HPDE6-E6E7 (cell line): ENCODE results near the gene OXER1.

ENCODE experiments used
- DNase-seq: peaks from one replicate; pipeline ENCODE4 v3.0.0; 2011; ENCODE audit warnings: missing footprints; ENCODE audit errors: extremely low spot score

OXER1 gene

GRCh38 chr2:42770288-42771131 lies 6.6 kb upstream of the OXER1 start:
- DNase-seq, result peak; percentile 23

GRCh38 chr2:42769583-42770287 lies 5.8 kb upstream of the OXER1 start:
- no peak for DNase-seq

GRCh38 chr2:42768706-42769256 lies 4.8 kb upstream of the OXER1 start:
- DNase-seq, result no peak

GRCh38 chr2:42767899-42768705 lies 4.2 kb upstream of the OXER1 start:
- DNase-seq, result no peak

- DNase-seq, result no peak
Observed at GRCh38 chr2:42767080-42767898, 3.4 kb upstream of the OXER1 start.

- no peak for DNase-seq
Observed at GRCh38 chr2:42765686-42766085, 1.8 kb upstream of the OXER1 start.

- no peak for DNase-seq
Observed at GRCh38 chr2:42764901-42765300, 966 bp upstream of the OXER1 start.

GRCh38 chr2:42762823-42763804 lies 821 bp downstream of the OXER1 start:
- DNase-seq, result no peak

GRCh38 chr2:42762155-42762554 lies 1.8 kb downstream of the OXER1 start:
- DNase-seq, result no peak

GRCh38 chr2:42761554-42761953 lies 2.4 kb downstream of the OXER1 start:
- no peak for DNase-seq

GRCh38 chr2:42758751-42759150 lies 5.2 kb downstream of the OXER1 start:
- DNase-seq, result no peak

- no peak for DNase-seq
Observed at GRCh38 chr2:42757981-42758740, 5.8 kb downstream of the OXER1 start.

- no peak for DNase-seq
Observed at GRCh38 chr2:42756966-42757513, 6.9 kb downstream of the OXER1 start.

GRCh38 chr2:42756150-42756775 lies 7.7 kb downstream of the OXER1 start:
- DNase-seq, result no peak

- DNase-seq, result no peak
Observed at GRCh38 chr2:42755191-42755880, 8.6 kb downstream of the OXER1 start.

GRCh38 chr2:42754776-42755140 lies 9.2 kb downstream of the OXER1 start:
- no peak for DNase-seq

- no peak for DNase-seq
Observed at GRCh38 chr2:42754021-42754775, 9.7 kb downstream of the OXER1 start.
